Spleen (tissue), 11 donors: ENCODE results near the gene PIGQ. TPM values are rescaled to one million over a fixed set of nuclear protein-coding genes. Genes with fewer than 3 reads are reported as not detected.

Source experiments
- DNase-seq: peaks from one replicate; pipeline ENCODE4 v3.0.0-alpha.2; 2020
- H3K27ac ChIP-seq, 8 donors: fragments of 200-600 bp; sonication (generic) in 7 of 8; 1 replicate in 4 of 8; 2 replicates in 4 of 8; pipeline versions ENCODE4 v1.5.0 to v1.8.0; 2016 to 2021; ENCODE audit warnings: inconsistent platforms in 4 of 8, mild to moderate bottlenecking in 4 of 8, moderate library complexity in 1 of 8
- H3K27me3 ChIP-seq, 7 donors: fragments of 200-600 bp; sonication (generic) in 6 of 7; replicated peaks in 1 of 7; 1 replicate in 4 of 7; 2 replicates in 3 of 7; pipeline versions ENCODE4 v1.5.0 to v1.8.0; 2016 to 2021; ENCODE audit warnings: inconsistent platforms in 3 of 7, mild to moderate bottlenecking in 1 of 7
- H3K36me3 ChIP-seq, 6 donors: fragments of 200-600 bp; sonication (generic) in 5 of 6; 1 replicate in 4 of 6; 2 replicates in 2 of 6; pipeline versions ENCODE4 v1.5.0 to v1.8.0; 2016 to 2021; ENCODE audit warnings: inconsistent platforms in 2 of 6
- H3K4me1 ChIP-seq, 6 donors: fragments of 200-600 bp; sonication (generic) in 5 of 6; 1 replicate in 3 of 6; 2 replicates in 3 of 6; pipeline versions ENCODE4 v1.5.0 to v1.8.0; 2016 to 2021; ENCODE audit warnings: inconsistent platforms in 3 of 6
- H3K4me3 ChIP-seq, 8 donors: fragments of 200-600 bp; sonication (generic) in 7 of 8; 1 replicate in 4 of 8; 2 replicates in 4 of 8; pipeline versions ENCODE4 v1.5.0 to v1.8.0; 2016 to 2021; ENCODE audit warnings: inconsistent platforms in 4 of 8, mild to moderate bottlenecking in 4 of 8, moderate library complexity in 2 of 8
- H3K9me3 ChIP-seq, 8 donors: fragments of 200-600 bp; sonication (generic) in 7 of 8; 1 replicate in 4 of 8; 2 replicates in 4 of 8; pipeline versions ENCODE4 v1.5.0 to v1.8.0; 2016 to 2021; ENCODE audit warnings: inconsistent platforms in 4 of 8
- POLR2A ChIP-seq, 3 donors: fragments of 450-650 bp; IDR thresholded peaks; one replicate each; pipeline ENCODE4 v1.5.1; 2017; ENCODE audit warnings: antibody characterized with exemption in 3 of 3, mild to moderate bottlenecking in 1 of 3
- POLR2AphosphoS5 ChIP-seq, 3 donors: sonication (generic); formaldehyde crosslinking; IDR thresholded peaks; one replicate each; pipeline ENCODE4 v1.5.1; 2017; ENCODE audit warnings: antibody characterized with exemption in 3 of 3
- WGBS, 5 donors: extraction: QIAGEN DNeasy Blood & Tissue Kit in 3 of 5; methylation state at CpG; one replicate each; pipeline versions ENCODE4 v1.1.5 to v1.1.7; 2013 to 2018; 5-methylcytosine and 5-hydroxymethylcytosine counted together
- intact Hi-C: fragments of 100-400 bp; cut with DNase I; formaldehyde crosslinking; loops from one replicate; pipeline ENCODE4 v1.15.0; 2023; ENCODE audit warnings: low total_unique reads
- polyA plus RNA-seq, 3 donors: library from polyadenylated mRNA; stranded (reverse); fragments of 200-250 nt; gene quantifications; one replicate each; pipeline ENCODE4 v1.2.1, GENCODE V29; 2013
- total RNA-seq, 7 donors: library from RNA; depleted of rRNA in 3 of 7; stranded (reverse); fragments of >200 nt in 3 of 7; fragmentation: NEBNext Ultra II Directional in 4 of 7; extraction: Animal tissue kit (Norgen Biotek cat#: 25700) in 4 of 7; gene quantifications; one replicate each; pipeline versions ENCODE4 v1.1.0 to v1.2.1, GENCODE V29; 2016 to 2021
- TF ChIP-seq, protein P1 (sequence below), 11 experiments: fragments of 200-600 bp in 7 of 11; fragments of 450-650 bp in 4 of 11; sonication (generic) in 4 of 11; IDR thresholded peaks in 8 of 11; conservative IDR thresholded peaks in 3 of 11; 1 replicate in 7 of 11; 2 replicates in 4 of 11; pipeline versions ENCODE4 v1.4.0 to v1.8.0; 2016 to 2021; ENCODE audit warnings: antibody characterized with exemption in 11 of 11, inconsistent platforms in 4 of 11, mild to moderate bottlenecking in 1 of 11
- donor health status: healthy with polysubstance abuse.
- donor health status: DM: no; HTN: no; CAD: no; lungs with moderate emphysema.
- donor health status: DM: no; HTN: no; CAD: no.
- donor health status: Bipolar disorder and iron deficiency.
- donor health status: healthy.
- donor health status: DM: no; HTN: no; CAD: no.
- donor health status: DM: yes; HTN: yes; CAD: no.

Gene PIGQ
- total and polyA plus RNA-seq, 10 donors = 20.7 to 70.5 (median 39.8) TPM

DNA sequence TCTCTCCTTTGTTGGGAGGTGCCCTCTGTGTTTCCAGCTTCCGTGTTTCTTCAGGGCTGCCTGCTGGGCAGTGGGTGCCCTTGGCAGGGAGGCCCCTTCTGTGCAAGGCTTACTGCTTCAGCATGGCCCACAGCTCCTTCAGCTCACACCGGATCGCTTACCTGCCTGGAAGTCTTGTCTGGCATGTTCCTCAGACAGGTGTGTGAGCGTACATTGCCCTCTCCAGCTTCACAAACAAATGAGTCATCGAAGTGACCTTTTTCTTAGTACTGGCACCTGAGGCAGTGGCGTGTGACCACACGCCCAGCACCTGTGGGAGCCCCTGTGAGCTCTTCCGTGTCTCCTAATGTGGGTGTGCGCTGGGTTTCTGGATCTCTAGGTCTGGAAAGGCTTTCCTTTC, 23.6 kb downstream of the PIGQ start:
- peaks cover 0 to 30% (median 2%) of the 10 kb centered on the region in 6 donors for H3K36me3 ChIP-seq
- peak overlapping the region in 1 of 8 donors; percentile 32 for H3K4me3 ChIP-seq
- peak overlapping the region in 6 of 8 donors; percentile 54 to 84 (median 72) for H3K27ac ChIP-seq
- H3K27me3 ChIP-seq = no peaks in the 10 kb centered on the region
- 88 to 96% (median 90%) methylated on average over 8 to 9 of the region's 9 CpGs for WGBS, 5 donors
- peaks cover 14 to 72% (median 50%) of the 10 kb centered on the region in 6 donors for H3K4me1 ChIP-seq
- no peak for TF ChIP-seq POLR2AphosphoS5 (IDR thresholded peaks at IDR 0.05)
- TF ChIP-seq, protein P1, sequence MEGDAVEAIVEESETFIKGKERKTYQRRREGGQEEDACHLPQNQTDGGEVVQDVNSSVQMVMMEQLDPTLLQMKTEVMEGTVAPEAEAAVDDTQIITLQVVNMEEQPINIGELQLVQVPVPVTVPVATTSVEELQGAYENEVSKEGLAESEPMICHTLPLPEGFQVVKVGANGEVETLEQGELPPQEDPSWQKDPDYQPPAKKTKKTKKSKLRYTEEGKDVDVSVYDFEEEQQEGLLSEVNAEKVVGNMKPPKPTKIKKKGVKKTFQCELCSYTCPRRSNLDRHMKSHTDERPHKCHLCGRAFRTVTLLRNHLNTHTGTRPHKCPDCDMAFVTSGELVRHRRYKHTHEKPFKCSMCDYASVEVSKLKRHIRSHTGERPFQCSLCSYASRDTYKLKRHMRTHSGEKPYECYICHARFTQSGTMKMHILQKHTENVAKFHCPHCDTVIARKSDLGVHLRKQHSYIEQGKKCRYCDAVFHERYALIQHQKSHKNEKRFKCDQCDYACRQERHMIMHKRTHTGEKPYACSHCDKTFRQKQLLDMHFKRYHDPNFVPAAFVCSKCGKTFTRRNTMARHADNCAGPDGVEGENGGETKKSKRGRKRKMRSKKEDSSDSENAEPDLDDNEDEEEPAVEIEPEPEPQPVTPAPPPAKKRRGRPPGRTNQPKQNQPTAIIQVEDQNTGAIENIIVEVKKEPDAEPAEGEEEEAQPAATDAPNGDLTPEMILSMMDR (IDR thresholded peaks at IDR 0.05 in 8 of 11, conservative IDR thresholded peaks at IDR 0.05 in 3 of 11) = no peak
- TF ChIP-seq POLR2A (IDR thresholded peaks at IDR 0.05) = no peak
- H3K9me3 ChIP-seq = no peaks in the 10 kb centered on the region
- intact Hi-C loops = no loop called here
- no peak for DNase-seq

DNA sequence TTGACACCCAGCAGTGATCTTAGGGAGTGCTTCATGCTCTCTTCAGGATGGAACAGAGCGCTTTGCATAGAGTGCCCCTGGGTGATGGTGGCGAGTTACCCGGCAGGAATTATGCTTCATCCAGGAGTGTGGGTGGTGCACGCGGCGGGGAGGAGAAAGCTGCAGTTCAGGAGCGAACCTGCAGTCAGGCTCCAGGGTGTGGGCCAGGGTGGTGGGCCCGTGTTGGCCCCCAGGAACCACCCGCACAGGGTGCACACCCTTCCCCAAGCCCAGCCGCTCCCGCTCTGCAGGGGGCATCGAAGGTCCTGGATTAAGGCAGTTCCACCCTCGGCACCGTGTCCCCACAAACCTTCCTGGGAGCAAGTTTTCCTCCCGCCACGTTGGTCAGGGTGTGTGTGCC, 24.0 kb downstream of the PIGQ start:
- no peaks in the 10 kb centered on the region for H3K27me3 ChIP-seq
- intact Hi-C loops = no loop called here
- H3K4me3 ChIP-seq = no peak overlapping the region
- WGBS, 5 donors = 84 to 94% (median 90%) methylated on average over 11 to 16 of the region's 16 CpGs
- H3K27ac ChIP-seq = peak overlapping the region in 4 of 8 donors; percentile 65 to 84 (median 80)
- TF ChIP-seq POLR2A (IDR thresholded peaks at IDR 0.05) = no peak
- TF ChIP-seq, protein P1 (IDR thresholded peaks at IDR 0.05 in 8 of 11, conservative IDR thresholded peaks at IDR 0.05 in 3 of 11) = no peak
- no peak for TF ChIP-seq POLR2AphosphoS5 (IDR thresholded peaks at IDR 0.05)
- no peaks in the 10 kb centered on the region for H3K9me3 ChIP-seq
- peak; percentile 73 for DNase-seq
- peaks cover 12 to 69% (median 47%) of the 10 kb centered on the region in 6 donors for H3K4me1 ChIP-seq
- peaks cover 0 to 34% (median 2%) of the 10 kb centered on the region in 6 donors for H3K36me3 ChIP-seq

DNA sequence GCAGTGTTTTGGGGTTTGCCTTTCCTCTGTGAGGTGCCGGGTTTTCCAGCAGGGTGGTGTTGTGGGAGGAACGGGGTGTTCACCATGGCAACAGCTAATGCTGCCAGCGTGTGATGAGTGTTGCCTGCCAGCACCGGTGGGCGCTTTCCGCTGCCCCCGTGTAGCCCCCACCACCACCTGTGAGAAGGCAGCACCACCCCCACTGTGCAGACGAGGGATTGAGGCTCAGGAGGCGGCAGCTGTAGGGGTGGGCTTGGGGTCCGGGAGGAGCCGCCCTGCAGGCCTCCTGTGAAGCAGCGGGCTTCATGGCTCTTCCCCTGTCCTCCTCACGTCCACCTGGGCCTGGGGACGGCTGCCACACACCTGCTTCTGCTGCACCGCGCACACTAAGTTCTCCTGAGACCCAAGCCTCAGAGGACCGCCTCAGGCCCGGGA, 25.3 kb downstream of the PIGQ start:
- Histone ChIP-seq H3K4me1 (peaks cover 12 to 69% (median 47%) of the 10 kb centered on the region in 6 donors), H3K9me3 (no peaks in the 10 kb centered on the region), H3K27me3 (no peaks in the 10 kb centered on the region), H3K27ac (no peak overlapping the region), H3K4me3 (no peak overlapping the region), H3K36me3 (peaks cover 0 to 45% (median 2%) of the 10 kb centered on the region in 6 donors)
- 89 to 93% (median 93%) methylated on average over 15 to 18 of the region's 18 CpGs for WGBS, 5 donors
- intact Hi-C loops = no loop called here
- no peak for TF ChIP-seq POLR2A (IDR thresholded peaks at IDR 0.05)
- no peak for TF ChIP-seq POLR2AphosphoS5 (IDR thresholded peaks at IDR 0.05)
- TF ChIP-seq, protein P1 (IDR thresholded peaks at IDR 0.05 in 8 of 11, conservative IDR thresholded peaks at IDR 0.05 in 3 of 11) = no peak
- DNase-seq = no peak

GRCh38 chr16:595942-596735, 26.4 kb downstream of the PIGQ start:
- peaks cover 0 to 55% (median 2%) of the 10 kb centered on the region in 6 donors for H3K36me3 ChIP-seq
- no peak for DNase-seq
- WGBS, 5 donors = 55 to 79% (median 68%) methylated on average over 27 to 34 of the region's 34 CpGs
- no peak overlapping the region for H3K4me3 ChIP-seq
- intact Hi-C loops = no loop called here
- TF ChIP-seq POLR2AphosphoS5 (IDR thresholded peaks at IDR 0.05) (no peak), POLR2A (IDR thresholded peaks at IDR 0.05) (no peak)
- TF ChIP-seq, protein P1 (IDR thresholded peaks at IDR 0.05 in 8 of 11, conservative IDR thresholded peaks at IDR 0.05 in 3 of 11) = no peak
- H3K9me3 ChIP-seq = no peaks in the 10 kb centered on the region
- H3K4me1 ChIP-seq = peaks cover 9 to 60% (median 38%) of the 10 kb centered on the region in 6 donors
- H3K27ac ChIP-seq = no peak overlapping the region
- no peaks in the 10 kb centered on the region for H3K27me3 ChIP-seq
